DOHH2 (cell line): Measurements from ENCODE around the gene MAPKBP1.

ENCODE experiments used
- H3F3A ChIP-seq: fragments of 200-600 bp; sonication (generic), shearing (Covaris generic); 2 replicates; pipeline ENCODE4 v1.6.0; 2016; ENCODE audit warnings: antibody characterized with exemption, mild to moderate bottlenecking; ENCODE audit not compliant: control insufficient read depth, insufficient read depth
- H3K27ac ChIP-seq: fragments of 200-600 bp; sonication (generic); 2 replicates; pipeline ENCODE4 v1.5.1; 2014; ENCODE audit warnings: low read depth, mild to moderate bottlenecking, low read length, moderate library complexity
- H3K27me3 ChIP-seq: fragments of 200-600 bp; sonication (generic); 2 replicates; pipeline ENCODE4 v1.6.1; 2014; ENCODE audit warnings: mild to moderate bottlenecking, low read length, mixed read lengths; ENCODE audit not compliant: control insufficient read depth
- H3K36me3 ChIP-seq: fragments of 200-600 bp; sonication (generic); 2 replicates; pipeline ENCODE4 v1.6.1; 2014; ENCODE audit warnings: mild to moderate bottlenecking, low read length, moderate library complexity, mixed read lengths; ENCODE audit not compliant: control insufficient read depth
- H3K4me1 ChIP-seq: fragments of 200-600 bp; sonication (generic); 2 replicates; pipeline ENCODE4 v1.6.1; 2014; ENCODE audit warnings: mild to moderate bottlenecking, low read length, mixed read lengths; ENCODE audit not compliant: control insufficient read depth
- H3K4me2 ChIP-seq: fragments of 200-600 bp; sonication (generic); 2 replicates; pipeline ENCODE4 v1.6.0; 2014; ENCODE audit warnings: mild to moderate bottlenecking, low read length, moderate library complexity
- H3K4me3 ChIP-seq: fragments of 200-600 bp; sonication (generic); 2 replicates; pipeline ENCODE4 v1.5.1; 2014; ENCODE audit warnings: mild to moderate bottlenecking, low read length, mixed read lengths
- H3K79me2 ChIP-seq: fragments of 200-600 bp; sonication (generic); 2 replicates; pipeline ENCODE4 v1.6.1; 2014; ENCODE audit warnings: mild to moderate bottlenecking, low read length, mixed read lengths; ENCODE audit not compliant: control insufficient read depth
- H3K9me2 ChIP-seq: fragments of 200-600 bp; sonication (generic); replicated peaks from 2 replicates; pipeline ENCODE4 v1.6.1; 2014; ENCODE audit warnings: mild to moderate bottlenecking, low read length, mixed read lengths; ENCODE audit not compliant: control insufficient read depth
- H3K9me3 ChIP-seq: fragments of 200-600 bp; sonication (generic); 2 replicates; pipeline ENCODE4 v1.6.1; 2014; ENCODE audit warnings: antibody characterized with exemption, low read length, mixed read lengths; ENCODE audit not compliant: control insufficient read depth, insufficient read depth
- H4K20me1 ChIP-seq: fragments of 200-600 bp; sonication (generic); 2 replicates; pipeline ENCODE4 v1.6.0; 2014; ENCODE audit warnings: low read depth, mild to moderate bottlenecking, antibody characterized with exemption, low read length, moderate library complexity; ENCODE audit not compliant: control insufficient read depth, insufficient read depth
- CTCF ChIP-seq: fragments of 200-600 bp; sonication (generic); IDR thresholded peaks from one replicate; pipeline ENCODE4 v1.5.1; 2014; ENCODE audit warnings: antibody characterized with exemption, mild to moderate bottlenecking, low read depth, low read length; ENCODE audit not compliant: poor library complexity, severe bottlenecking
- EZH2phosphoT487 ChIP-seq: fragments of 200-600 bp; sonication (generic); IDR thresholded peaks from 2 replicates; pipeline ENCODE4 v1.6.1; 2017; ENCODE audit warnings: borderline replicate concordance, mild to moderate bottlenecking, antibody characterized with exemption, low read length, moderate library complexity, mixed read lengths

The MAPKBP1 gene

GRCh38 chr15:41861736-41862356 is 87.6 kb downstream of the MAPKBP1 start:
- H3K4me3 ChIP-seq, result no peak overlapping the region
- H3K27me3 ChIP-seq, result no peaks in the 10 kb centered on the region
- H3K27ac ChIP-seq, result no peak overlapping the region
- H3K9me2 ChIP-seq, result no peaks in the 10 kb centered on the region
- no peaks in the 10 kb centered on the region for H4K20me1 ChIP-seq
- H3K9me3 ChIP-seq, result no peaks in the 10 kb centered on the region
- no peak for TF ChIP-seq CTCF
- no peak for TF ChIP-seq EZH2phosphoT487
- no peaks in the 10 kb centered on the region for H3F3A ChIP-seq
- no peak overlapping the region for H3K4me2 ChIP-seq
- H3K79me2 ChIP-seq, result no peaks in the 10 kb centered on the region
- no peaks in the 10 kb centered on the region for H3K36me3 ChIP-seq
- no peaks in the 10 kb centered on the region for H3K4me1 ChIP-seq

DNA sequence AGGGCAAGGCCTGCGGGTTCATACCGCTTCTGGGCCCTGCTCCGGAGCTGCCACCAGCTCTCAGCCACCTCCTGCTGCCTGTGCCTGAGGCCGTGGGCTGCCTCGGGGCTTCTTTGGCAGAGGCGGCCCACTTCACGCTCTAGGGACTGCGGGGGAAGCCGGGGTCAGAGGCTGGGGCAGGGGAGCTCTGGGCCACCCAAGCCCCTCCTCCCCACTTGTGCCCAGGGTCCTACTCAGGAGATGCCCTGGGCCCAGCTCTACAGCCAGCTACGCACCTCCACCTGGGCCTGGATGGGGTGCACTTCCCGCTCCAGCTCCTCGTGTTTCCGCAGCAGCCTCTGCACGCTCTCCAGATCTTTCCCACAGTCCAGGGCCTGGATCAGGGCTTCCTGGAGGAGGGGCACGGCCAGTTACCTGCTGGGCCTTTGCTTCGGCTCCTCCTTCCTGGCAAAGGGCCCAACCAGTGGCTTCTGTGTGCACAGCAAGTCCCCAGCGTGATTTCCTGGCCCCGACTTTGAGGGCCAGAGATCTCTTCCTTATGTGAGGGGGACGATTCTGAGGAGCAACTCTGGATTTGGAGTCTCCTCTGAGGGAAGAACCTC is 88.3 kb downstream of the MAPKBP1 start:
- H3K27me3 ChIP-seq, result no peaks in the 10 kb centered on the region
- no peak overlapping the region for H3K4me2 ChIP-seq

DNA sequence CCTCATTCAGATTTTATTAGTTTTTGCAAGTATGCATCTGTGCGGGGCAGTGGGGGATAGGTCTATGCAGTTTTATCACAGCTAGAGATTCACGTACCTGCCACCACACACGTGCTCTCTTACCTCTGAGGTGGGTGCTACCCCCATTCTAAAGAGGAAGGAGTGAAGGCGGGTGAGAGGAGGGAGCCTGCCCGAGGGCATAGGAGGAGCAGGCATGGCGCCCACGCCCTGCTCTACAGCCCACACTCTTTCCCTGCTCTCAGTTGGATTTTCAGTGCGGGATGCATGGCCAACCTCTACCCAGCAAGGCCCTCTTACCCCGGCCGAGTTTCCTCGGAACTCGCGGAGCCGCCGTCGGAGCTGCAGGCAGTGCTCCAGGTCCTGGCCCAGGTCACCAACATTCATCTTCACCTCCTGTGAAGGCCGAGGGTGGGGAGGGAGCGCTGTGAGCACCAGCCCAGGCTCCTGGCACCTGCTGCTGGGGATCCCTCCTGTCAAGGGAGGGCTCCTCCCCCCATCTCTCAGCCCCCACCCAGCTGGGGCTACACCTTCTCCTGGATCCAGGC is 91.3 kb downstream of the MAPKBP1 start:
- TF ChIP-seq CTCF, result no peak
- no peak for TF ChIP-seq EZH2phosphoT487
- Histone ChIP-seq H3K79me2 (no peaks in the 10 kb centered on the region), H3K4me1 (no peaks in the 10 kb centered on the region), H4K20me1 (no peaks in the 10 kb centered on the region), H3K27ac (no peak overlapping the region), H3K9me2 (no peaks in the 10 kb centered on the region), H3K9me3 (no peaks in the 10 kb centered on the region), H3K36me3 (no peaks in the 10 kb centered on the region), H3K4me3 (no peak overlapping the region), H3K27me3 (no peaks in the 10 kb centered on the region), H3K4me2 (no peak overlapping the region), H3F3A (no peaks in the 10 kb centered on the region)

More for the DNA sequence above, 88.3 kb downstream of the MAPKBP1 start:
- H3K9me3 ChIP-seq, result no peaks in the 10 kb centered on the region
- H3K4me1 ChIP-seq, result no peaks in the 10 kb centered on the region
- TF ChIP-seq CTCF, result no peak
- no peak for TF ChIP-seq EZH2phosphoT487
- no peaks in the 10 kb centered on the region for H4K20me1 ChIP-seq
- H3K79me2 ChIP-seq, result no peaks in the 10 kb centered on the region
- no peak overlapping the region for H3K27ac ChIP-seq
- H3K9me2 ChIP-seq, result no peaks in the 10 kb centered on the region
- no peaks in the 10 kb centered on the region for H3F3A ChIP-seq
- no peaks in the 10 kb centered on the region for H3K36me3 ChIP-seq
- no peak overlapping the region for H3K4me3 ChIP-seq
